ENCODE results near the gene ACTL7B.

DNA sequence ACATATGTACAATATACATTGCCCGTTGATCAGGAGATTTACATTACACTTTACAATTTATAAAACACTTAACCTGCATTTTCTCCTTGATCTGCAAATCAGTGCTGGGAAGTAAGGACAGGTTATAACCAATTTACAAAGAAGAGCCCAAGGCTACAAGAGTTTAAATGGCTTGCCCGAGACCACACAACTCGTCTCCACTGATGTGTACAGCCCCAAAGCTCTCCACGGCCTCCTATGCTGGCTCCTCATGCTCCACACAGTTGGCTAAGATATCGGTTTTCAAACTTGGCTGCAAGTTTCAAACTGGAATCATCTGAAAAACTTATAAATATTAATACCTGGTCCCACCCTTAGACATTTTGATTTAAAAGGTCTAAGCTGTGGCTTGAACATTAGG lies 10.3 kb downstream of the ACTL7B start:
- no peak for TF ChIP-seq EP300 (IDR thresholded peaks at IDR 0.05; ENCODE audit: borderline replicate concordance)
- TF ChIP-seq FOXM1 (IDR thresholded peaks at IDR 0.05; ENCODE audit: borderline replicate concordance, low read depth): no peak
- no peak for TF ChIP-seq NFIC (IDR thresholded peaks at IDR 0.05)
- no peak for TF ChIP-seq ZBTB7A (IDR thresholded peaks at IDR 0.05; ENCODE audit: low read depth)
